Hepatocyte (in vitro differentiated cells): ENCODE data around the gene SNTG2.

Experiments used
- CTCF ChIP-seq: fragments of 200-600 bp; sonication (generic); IDR thresholded peaks from 2 replicates; pipeline ENCODE4 v1.5.1; 2016; ENCODE audit warnings: antibody characterized with exemption, mild to moderate bottlenecking; ENCODE audit not compliant: poor library complexity
- EZH2 ChIP-seq: fragments of 200-600 bp; sonication (generic); IDR thresholded peaks from 2 replicates; pipeline ENCODE4 v1.6.1; 2016; ENCODE audit warnings: antibody characterized with exemption, mild to moderate bottlenecking, borderline replicate concordance

- no peak for TF ChIP-seq CTCF
- TF ChIP-seq EZH2: no peak
Observed at GRCh38 chr2:908568-908967, 42.1 kb upstream of the SNTG2 start.
